Neural crest cell (in vitro differentiated cells): ENCODE data around the gene PRMT9. TPM values are rescaled to one million over a fixed set of nuclear protein-coding genes. Genes with fewer than 3 reads are reported as not detected.

Source experiments
- DNase-seq: peaks from one replicate; pipeline ENCODE4 v3.0.0; 2021; ENCODE audit warnings: low read depth, mixed read lengths, low spot score
- H3K27ac Mint-ChIP-seq: one replicate; pipeline ENCODE4 v1.8.0; 2021; ENCODE audit warnings: mild to moderate bottlenecking, mixed read lengths; ENCODE audit not compliant: unreplicated experiment
- H3K27me3 Mint-ChIP-seq: 2 replicates; pipeline ENCODE4 v1.8.0; 2021; ENCODE audit warnings: low read depth, mild to moderate bottlenecking, mixed read lengths
- H3K36me3 Mint-ChIP-seq: 2 replicates; pipeline ENCODE4 v1.8.0; 2021; ENCODE audit warnings: low read depth, mild to moderate bottlenecking, mixed read lengths
- H3K4me1 Mint-ChIP-seq: 2 replicates; pipeline ENCODE4 v1.8.0; 2021; ENCODE audit warnings: mixed read lengths
- H3K4me3 Mint-ChIP-seq: one replicate; pipeline ENCODE4 v1.8.0; 2021; ENCODE audit warnings: mild to moderate bottlenecking, mixed read lengths
- H3K9me3 Mint-ChIP-seq: 2 replicates; pipeline ENCODE4 v1.8.0; 2021; ENCODE audit warnings: mixed read lengths
- CTCF ChIP-seq: fragments of 200-600 bp; sonication (generic); conservative IDR thresholded peaks from 2 replicates; pipeline ENCODE4 v1.5.0; 2021; ENCODE audit warnings: antibody characterized with exemption, mild to moderate bottlenecking
- total RNA-seq: library from RNA; stranded (reverse); gene quantifications from 2 replicates; pipeline ENCODE4 v1.2.1, GENCODE V29; 2021

Gene PRMT9
- total RNA-seq, 1 donor from 2014 or later = 10.2 TPM

GRCh38 chr4:147640331-147640730 is 43.6 kb downstream of the PRMT9 start:
- H3K4me3 Mint-ChIP-seq = no peak overlapping the region
- no peaks in the 10 kb centered on the region for H3K9me3 Mint-ChIP-seq
- DNase-seq = no peak
- peaks cover 35% of the 10 kb centered on the region for H3K36me3 Mint-ChIP-seq
- H3K27me3 Mint-ChIP-seq = no peaks in the 10 kb centered on the region
- TF ChIP-seq CTCF = no peak
- H3K4me1 Mint-ChIP-seq = peaks cover 9% of the 10 kb centered on the region
- H3K27ac Mint-ChIP-seq = no peak overlapping the region

- Mint-ChIP-seq H3K27ac (no peak overlapping the region), H3K9me3 (no peaks in the 10 kb centered on the region), H3K4me1 (peaks cover 9% of the 10 kb centered on the region), H3K27me3 (no peaks in the 10 kb centered on the region), H3K4me3 (no peak overlapping the region), H3K36me3 (peaks cover 35% of the 10 kb centered on the region)
- no peak for DNase-seq
- no peak for TF ChIP-seq CTCF
These were observed 44.6 kb downstream of the PRMT9 start for GRCh38 chr4:147639388-147639787.

GRCh38 chr4:147638942-147639341 is 45.0 kb downstream of the PRMT9 start:
- Mint-ChIP-seq H3K9me3 (no peaks in the 10 kb centered on the region), H3K4me3 (no peak overlapping the region), H3K27me3 (no peaks in the 10 kb centered on the region), H3K4me1 (peaks cover 9% of the 10 kb centered on the region), H3K27ac (no peak overlapping the region), H3K36me3 (peaks cover 38% of the 10 kb centered on the region)
- no peak for DNase-seq
- no peak for TF ChIP-seq CTCF

- no peak for DNase-seq
- Mint-ChIP-seq H3K27ac (no peak overlapping the region), H3K4me1 (peaks cover 9% of the 10 kb centered on the region), H3K4me3 (no peak overlapping the region), H3K27me3 (no peaks in the 10 kb centered on the region), H3K36me3 (peaks cover 41% of the 10 kb centered on the region), H3K9me3 (no peaks in the 10 kb centered on the region)
- TF ChIP-seq CTCF = no peak
These were observed 45.6 kb downstream of the PRMT9 start for GRCh38 chr4:147638365-147638764.

- no peak overlapping the region for H3K4me3 Mint-ChIP-seq
- H3K36me3 Mint-ChIP-seq = peaks cover 36% of the 10 kb centered on the region
- H3K9me3 Mint-ChIP-seq = no peaks in the 10 kb centered on the region
- no peak overlapping the region for H3K27ac Mint-ChIP-seq
- H3K4me1 Mint-ChIP-seq = peaks cover 9% of the 10 kb centered on the region
- H3K27me3 Mint-ChIP-seq = no peaks in the 10 kb centered on the region
- no peak for TF ChIP-seq CTCF
- no peak for DNase-seq
These were observed 48.6 kb downstream of the PRMT9 start for GRCh38 chr4:147635348-147635747.

- Mint-ChIP-seq H3K4me1 (no peaks in the 10 kb centered on the region), H3K27me3 (no peaks in the 10 kb centered on the region), H3K9me3 (no peaks in the 10 kb centered on the region), H3K27ac (no peak overlapping the region), H3K36me3 (peaks cover 28% of the 10 kb centered on the region), H3K4me3 (no peak overlapping the region)
- no peak for TF ChIP-seq CTCF
- DNase-seq = no peak
These were observed 50.3 kb downstream of the PRMT9 start for GRCh38 chr4:147633643-147634042.
